RWPE2 (cell line): ENCODE results near the gene CDYL2.

ENCODE experiments used
- ATAC-seq: fragments of 200-7000 bp; cut with Tn5 transposase; 3 replicates; pipeline ENCODE4 v1.9.1; 2021; ENCODE audit warnings: low read depth
- DNase-seq: peaks from one replicate; pipeline ENCODE4 v3.0.0-alpha.2; 2020; ENCODE audit warnings: low spot score
- H3K27ac ChIP-seq: fragments of 450-650 bp; 2 replicates; pipeline ENCODE4 v1.5.1; 2017; ENCODE audit warnings: mild to moderate bottlenecking; ENCODE audit not compliant: poor library complexity, severe bottlenecking
- H3K27me3 ChIP-seq: fragments of 250-450 bp; sonication (Bioruptor Pico); 2 replicates; pipeline ENCODE4 v1.5.1; 2021; ENCODE audit warnings: mild to moderate bottlenecking, moderate library complexity; ENCODE audit not compliant: insufficient read depth, poor library complexity, severe bottlenecking
- H3K36me3 ChIP-seq: fragments of 250-450 bp; sonication (Bioruptor Pico); 2 replicates; pipeline ENCODE4 v1.5.1; 2020; ENCODE audit warnings: low read depth, mild to moderate bottlenecking, moderate library complexity
- H3K4me1 ChIP-seq: fragments of 250-450 bp; sonication (Bioruptor Pico); 2 replicates; pipeline ENCODE4 v1.5.1; 2021; ENCODE audit warnings: mild to moderate bottlenecking, moderate library complexity; ENCODE audit not compliant: insufficient read depth, poor library complexity, severe bottlenecking
- H3K4me3 ChIP-seq: fragments of 250-450 bp; sonication (Bioruptor Pico); 2 replicates; pipeline ENCODE4 v1.5.1; 2021; ENCODE audit warnings: mild to moderate bottlenecking, moderate library complexity; ENCODE audit not compliant: severe bottlenecking
- H3K9me3 ChIP-seq: fragments of 250-450 bp; sonication (Bioruptor Pico); 2 replicates; pipeline ENCODE4 v1.5.1; 2021; ENCODE audit warnings: mild to moderate bottlenecking, moderate library complexity; ENCODE audit not compliant: severe bottlenecking
- TF ChIP-seq, protein P1 (sequence below): fragments of 450-650 bp; IDR thresholded peaks from one replicate; pipeline ENCODE4 v1.5.1; 2017; ENCODE audit warnings: mild to moderate bottlenecking, moderate library complexity; ENCODE audit not compliant: poor library complexity, severe bottlenecking

Gene CDYL2

DNA sequence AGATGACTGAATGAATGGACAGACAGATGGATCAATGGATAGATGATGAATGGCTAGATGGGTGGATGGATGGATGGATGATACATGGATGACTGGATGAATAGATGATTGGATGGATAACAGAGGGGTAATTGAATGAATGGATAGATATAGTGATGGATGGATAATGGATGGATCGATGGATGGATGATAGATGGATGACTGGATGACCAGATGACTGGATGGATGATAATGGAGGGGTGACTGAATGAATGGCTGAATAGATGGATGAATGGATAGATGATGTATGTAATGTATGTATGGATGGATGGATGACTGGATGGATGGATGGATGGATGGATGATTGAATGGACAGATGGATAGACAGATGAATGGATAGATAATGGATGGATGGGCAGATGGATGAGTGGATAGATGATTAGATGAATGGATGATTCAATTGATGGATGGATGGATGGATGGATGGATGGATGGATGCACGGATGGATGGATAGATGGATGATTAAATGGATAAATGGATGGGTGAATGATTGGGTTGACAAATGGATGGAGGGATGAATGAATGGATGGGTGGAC lies 87.7 kb downstream of the CDYL2 start:
- ATAC-seq: no peak
- Histone ChIP-seq H3K4me3 (no peak overlapping the region), H3K4me1 (no peaks in the 10 kb centered on the region), H3K27ac (no peak overlapping the region), H3K36me3 (no peaks in the 10 kb centered on the region), H3K27me3 (no peaks in the 10 kb centered on the region), H3K9me3 (no peaks in the 10 kb centered on the region)
- TF ChIP-seq, protein P1, sequence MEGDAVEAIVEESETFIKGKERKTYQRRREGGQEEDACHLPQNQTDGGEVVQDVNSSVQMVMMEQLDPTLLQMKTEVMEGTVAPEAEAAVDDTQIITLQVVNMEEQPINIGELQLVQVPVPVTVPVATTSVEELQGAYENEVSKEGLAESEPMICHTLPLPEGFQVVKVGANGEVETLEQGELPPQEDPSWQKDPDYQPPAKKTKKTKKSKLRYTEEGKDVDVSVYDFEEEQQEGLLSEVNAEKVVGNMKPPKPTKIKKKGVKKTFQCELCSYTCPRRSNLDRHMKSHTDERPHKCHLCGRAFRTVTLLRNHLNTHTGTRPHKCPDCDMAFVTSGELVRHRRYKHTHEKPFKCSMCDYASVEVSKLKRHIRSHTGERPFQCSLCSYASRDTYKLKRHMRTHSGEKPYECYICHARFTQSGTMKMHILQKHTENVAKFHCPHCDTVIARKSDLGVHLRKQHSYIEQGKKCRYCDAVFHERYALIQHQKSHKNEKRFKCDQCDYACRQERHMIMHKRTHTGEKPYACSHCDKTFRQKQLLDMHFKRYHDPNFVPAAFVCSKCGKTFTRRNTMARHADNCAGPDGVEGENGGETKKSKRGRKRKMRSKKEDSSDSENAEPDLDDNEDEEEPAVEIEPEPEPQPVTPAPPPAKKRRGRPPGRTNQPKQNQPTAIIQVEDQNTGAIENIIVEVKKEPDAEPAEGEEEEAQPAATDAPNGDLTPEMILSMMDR: no peak
- no peak for DNase-seq

DNA sequence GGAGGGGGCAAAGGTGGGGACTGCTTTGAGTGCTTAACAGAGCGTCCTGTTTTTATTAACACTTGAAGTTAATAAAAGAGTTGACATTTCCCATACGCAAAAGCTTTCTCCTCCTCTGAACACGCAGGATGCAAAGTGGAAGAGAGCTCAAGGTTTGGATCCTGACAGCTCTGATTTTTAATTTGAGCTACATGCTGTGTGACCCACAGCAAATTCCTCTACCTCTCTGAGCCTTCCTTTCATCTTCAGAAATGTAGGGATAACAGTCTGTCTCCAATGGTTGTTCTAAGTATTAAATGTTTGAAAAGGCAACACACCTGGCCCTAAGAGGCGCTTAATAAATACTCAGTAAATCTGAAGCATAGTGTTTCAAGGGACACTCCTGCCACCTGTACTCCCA lies 93.0 kb downstream of the CDYL2 start:
- no peak for DNase-seq
- Histone ChIP-seq H3K36me3 (no peaks in the 10 kb centered on the region), H3K4me1 (no peaks in the 10 kb centered on the region), H3K4me3 (no peak overlapping the region), H3K9me3 (no peaks in the 10 kb centered on the region), H3K27me3 (no peaks in the 10 kb centered on the region), H3K27ac (no peak overlapping the region)
- ATAC-seq: no peak
- TF ChIP-seq, protein P1: no peak

DNA sequence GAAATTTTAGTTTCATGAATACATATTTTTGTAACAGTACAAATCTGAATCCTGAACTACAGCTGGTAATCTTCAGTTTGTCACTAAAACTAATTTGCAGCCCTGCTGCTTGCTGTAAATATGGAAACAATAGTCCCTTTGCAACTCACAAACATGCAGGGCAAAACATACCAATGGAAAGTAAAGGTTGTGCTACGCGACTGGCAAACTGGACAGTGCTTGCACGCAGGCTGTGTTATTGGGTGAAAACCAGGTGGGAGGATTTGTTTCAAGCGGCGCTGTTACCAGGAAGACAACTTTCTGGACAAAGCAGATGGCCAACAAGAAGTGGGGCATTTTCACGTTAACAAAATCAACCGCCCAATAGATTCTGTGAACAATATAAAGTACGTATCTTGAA lies 93.5 kb downstream of the CDYL2 start:
- Histone ChIP-seq H3K4me1 (no peaks in the 10 kb centered on the region), H3K36me3 (no peaks in the 10 kb centered on the region), H3K27ac (no peak overlapping the region), H3K27me3 (no peaks in the 10 kb centered on the region), H3K9me3 (no peaks in the 10 kb centered on the region), H3K4me3 (no peak overlapping the region)
- TF ChIP-seq, protein P1: no peak
- no peak for ATAC-seq
- no peak for DNase-seq

DNA sequence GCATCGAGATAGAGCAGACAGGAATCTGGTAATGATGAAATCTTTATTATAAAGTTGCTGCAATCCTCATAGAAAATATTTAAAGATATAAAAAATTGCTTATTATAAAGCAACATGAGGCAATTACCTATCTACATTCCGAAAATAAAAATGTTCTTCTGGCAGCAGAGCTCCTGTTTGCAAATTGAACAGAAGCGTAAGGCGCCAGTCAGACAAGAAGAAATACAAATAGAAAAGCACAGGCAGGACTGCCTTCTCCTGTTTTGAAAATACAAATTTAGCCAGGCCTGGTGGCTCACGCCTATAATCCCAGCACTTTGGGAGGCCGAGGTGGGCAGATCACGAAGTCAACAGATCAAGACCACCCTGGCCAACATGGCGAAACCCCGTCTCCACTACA lies 95.6 kb downstream of the CDYL2 start:
- Histone ChIP-seq H3K9me3 (no peaks in the 10 kb centered on the region), H3K27me3 (no peaks in the 10 kb centered on the region), H3K36me3 (no peaks in the 10 kb centered on the region), H3K27ac (no peak overlapping the region), H3K4me1 (no peaks in the 10 kb centered on the region), H3K4me3 (no peak overlapping the region)
- DNase-seq: no peak
- ATAC-seq: no peak
- TF ChIP-seq, protein P1: no peak

DNA sequence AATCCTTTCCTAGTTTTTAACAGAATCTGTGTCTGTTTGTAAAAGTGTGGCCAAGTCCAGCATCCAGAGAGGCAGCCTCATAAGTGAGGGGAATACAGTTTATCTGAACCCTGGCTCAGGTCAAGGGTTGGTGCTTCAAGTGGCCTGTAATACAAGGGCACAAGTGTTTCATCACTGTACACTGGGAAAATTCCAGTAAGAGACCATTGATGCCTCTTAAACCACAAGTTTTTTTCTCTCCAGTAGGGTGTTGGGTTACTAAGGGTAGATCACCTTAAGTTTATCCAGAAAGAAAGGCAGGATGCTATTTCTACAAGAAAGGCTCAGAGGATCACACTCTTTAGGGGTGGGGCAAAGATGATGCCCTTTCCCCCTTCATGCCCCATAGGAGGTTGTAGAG lies 96.7 kb downstream of the CDYL2 start:
- H3K4me1 ChIP-seq: no peaks in the 10 kb centered on the region
- H3K36me3 ChIP-seq: no peaks in the 10 kb centered on the region
- DNase-seq: no peak
- H3K27ac ChIP-seq: no peak overlapping the region
- ATAC-seq: no peak
- TF ChIP-seq, protein P1: no peak
- no peak overlapping the region for H3K4me3 ChIP-seq
- H3K9me3 ChIP-seq: no peaks in the 10 kb centered on the region
- no peaks in the 10 kb centered on the region for H3K27me3 ChIP-seq
